ENCODE data around the gene TNRC6B.

The TNRC6B gene

DNA sequence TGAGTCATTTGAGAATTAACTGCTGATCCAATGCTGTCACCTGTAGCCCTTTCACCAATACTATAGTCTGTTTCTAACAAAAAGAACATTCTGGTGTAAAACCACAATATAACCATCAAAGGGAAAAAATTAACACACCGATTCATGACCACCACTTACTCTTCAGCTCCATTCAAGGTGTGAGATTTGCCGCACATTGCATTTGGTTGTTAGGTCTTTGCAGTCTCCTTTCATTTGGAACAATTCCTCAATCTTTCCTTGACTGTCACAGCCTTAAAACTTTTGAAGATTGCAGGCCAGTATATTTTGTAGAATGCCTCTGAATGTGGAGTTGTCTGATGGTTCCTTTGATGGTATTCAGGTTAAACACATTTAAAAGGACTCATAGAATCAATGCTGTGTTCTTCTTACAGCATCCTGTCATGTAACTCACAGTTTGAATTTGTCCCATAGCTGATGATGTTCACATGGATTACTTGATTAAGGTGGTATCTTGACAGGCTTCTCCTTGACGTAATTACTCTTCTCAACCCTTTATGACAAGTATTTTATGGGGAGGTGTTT lies 63.6 kb downstream of the TNRC6B start:
- DNase-seq, result peak; percentile 61

DNA sequence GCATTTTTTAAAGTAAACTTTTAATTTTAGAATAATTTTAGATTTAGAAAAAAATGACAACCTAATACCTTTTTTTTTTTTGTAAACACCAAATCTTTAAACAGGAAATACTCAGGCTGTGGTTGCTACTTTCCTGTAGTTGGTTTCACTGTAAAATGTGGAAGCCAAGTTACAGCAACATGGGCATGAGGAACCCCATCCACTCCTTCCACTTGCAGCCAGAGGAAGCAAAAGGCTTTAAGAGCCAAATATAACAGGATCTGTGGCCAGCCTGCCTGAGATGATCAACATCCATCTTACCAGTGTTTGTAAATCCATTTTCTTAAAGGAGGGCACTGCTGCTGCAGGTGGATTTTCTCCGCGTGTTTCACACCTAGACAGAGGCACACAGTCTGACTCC lies 66.2 kb downstream of the TNRC6B start:
- peak; percentile 49 for DNase-seq

DNA sequence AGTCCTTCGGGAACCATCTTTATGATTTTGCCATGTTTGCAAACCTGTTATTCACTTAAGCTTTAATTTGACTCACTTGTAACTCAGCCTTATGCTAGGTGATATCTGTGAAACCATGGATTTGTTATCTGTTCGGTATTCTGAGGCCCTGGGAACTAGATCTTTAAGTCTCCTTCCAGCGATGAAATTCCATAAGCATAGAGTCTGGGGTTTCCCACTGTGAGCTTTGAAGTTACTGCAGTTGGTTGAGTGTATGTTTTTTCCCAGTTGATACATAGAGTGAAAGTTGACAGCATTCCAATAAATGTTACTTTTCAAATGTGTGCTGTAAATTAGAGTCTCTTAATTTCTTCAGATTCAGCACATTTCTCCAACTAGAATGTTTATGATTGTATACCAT lies 66.9 kb downstream of the TNRC6B start:
- no peak for DNase-seq

DNA sequence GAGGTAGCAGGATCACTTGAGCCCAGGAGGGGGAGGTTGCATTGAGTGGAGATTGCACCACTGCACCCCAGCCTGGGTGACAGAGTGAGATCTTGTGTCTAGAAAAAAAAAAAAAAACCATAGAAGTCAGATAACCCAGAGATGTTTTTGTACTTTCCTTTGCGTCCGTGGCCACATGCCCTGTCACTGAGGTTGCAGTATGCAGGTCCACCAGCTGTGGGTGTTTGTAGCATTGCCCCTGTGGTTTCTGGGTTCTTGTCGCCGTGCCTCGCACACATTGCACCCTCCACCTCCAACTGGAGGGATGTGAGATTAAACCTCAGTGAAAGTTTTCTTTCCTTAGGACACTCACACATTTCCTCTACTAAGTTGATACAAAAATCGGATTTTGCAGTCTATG lies 70.3 kb downstream of the TNRC6B start:
- DNase-seq, result peak; percentile 77

DNA sequence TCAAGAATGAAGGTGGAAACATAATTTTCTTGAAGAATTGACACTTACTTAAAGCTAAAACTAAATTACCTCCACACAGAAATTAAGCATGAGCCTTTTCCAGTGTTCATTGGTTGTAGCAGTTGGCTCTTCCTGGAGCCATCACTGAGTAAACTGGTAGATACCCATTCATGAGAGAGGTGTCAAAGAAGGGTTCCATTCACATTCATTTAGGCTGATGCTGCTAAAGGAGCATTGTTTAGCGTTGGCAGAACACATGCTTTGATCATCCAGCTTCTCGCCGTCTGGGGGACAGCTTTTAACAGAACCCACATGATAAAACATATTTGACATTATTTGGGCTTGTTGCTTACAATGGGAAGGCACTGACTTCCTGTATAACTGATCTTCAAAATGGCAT lies 71.6 kb downstream of the TNRC6B start:
- DNase-seq, result no peak

DNA sequence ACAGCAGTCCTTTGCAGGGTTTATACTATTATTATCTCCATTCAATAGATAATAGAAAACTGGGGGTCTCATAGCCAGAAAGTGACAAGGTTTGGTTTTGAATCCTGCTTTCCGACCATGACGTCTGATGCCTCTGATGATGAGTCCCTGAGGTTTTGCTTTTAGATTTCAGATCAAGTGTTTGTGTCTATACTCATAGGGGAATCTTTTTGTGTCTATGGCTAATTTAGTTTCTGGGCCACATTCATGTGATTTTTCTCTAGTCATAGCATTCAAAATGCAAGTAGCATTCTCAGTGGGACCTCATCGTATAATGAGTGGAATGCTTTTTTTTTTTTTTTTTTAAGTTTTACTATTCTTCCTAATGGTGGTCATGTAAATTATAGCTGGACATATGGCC lies 72.9 kb downstream of the TNRC6B start:
- DNase-seq, result no peak

DNA sequence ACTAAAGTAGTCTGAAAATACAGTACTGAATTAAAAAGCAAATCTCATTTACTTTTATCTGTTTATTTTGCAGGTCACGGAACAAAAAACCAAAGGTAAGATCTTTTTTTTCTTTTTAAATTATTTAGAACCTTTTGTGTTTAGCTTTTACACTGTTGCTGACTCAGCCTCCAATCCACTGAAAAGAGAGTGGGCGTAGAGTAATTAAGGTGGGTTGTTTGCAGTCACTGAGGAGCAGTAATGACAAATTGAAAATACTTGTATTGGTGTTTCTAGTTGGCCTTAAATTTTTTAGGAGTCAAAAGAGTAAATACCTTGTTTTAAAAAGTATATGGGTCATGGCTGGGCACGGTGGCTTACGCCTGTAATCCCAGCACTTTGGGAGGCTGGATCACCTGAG lies 73.4 kb downstream of the TNRC6B start:
- no peak for DNase-seq

DNA sequence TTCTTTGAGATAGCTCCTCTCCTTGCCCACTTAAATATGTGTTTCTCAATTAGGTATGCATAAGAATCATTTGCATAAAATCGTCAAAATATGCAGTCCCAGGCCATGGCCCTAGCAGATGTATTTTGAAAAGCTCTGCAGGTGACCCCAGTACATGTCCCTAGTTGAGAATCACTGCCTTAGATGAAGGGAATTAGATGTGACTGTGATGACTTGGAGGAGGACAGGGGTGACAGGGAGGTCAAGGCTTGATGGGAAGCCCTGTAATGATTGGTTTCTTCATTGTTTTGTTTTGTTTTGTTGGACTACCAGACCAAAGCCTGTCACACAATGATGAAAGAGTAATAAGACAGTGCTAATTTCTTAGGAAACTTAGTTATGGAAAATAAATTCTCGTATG lies 74.4 kb downstream of the TNRC6B start:
- no peak for DNase-seq

DNA sequence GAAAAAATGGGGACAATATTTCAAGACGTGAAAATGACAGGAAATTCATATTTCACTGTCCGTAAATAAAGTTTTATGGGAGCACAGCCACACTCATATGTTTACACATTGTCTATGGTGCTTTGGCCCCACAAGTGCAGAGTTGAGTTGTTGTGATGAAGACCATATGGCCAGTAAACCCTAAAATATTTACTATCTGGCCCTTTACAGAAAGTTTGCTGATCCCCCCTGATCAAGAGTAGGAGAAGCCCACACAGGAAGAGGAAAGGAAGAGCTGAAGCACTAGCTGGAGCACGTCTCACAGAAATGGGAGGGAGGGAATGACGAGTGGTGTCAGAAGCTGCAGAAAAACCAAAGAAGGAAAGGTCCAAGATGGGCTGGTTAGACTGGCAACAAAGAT lies 78.8 kb downstream of the TNRC6B start:
- DNase-seq, result no peak

DNA sequence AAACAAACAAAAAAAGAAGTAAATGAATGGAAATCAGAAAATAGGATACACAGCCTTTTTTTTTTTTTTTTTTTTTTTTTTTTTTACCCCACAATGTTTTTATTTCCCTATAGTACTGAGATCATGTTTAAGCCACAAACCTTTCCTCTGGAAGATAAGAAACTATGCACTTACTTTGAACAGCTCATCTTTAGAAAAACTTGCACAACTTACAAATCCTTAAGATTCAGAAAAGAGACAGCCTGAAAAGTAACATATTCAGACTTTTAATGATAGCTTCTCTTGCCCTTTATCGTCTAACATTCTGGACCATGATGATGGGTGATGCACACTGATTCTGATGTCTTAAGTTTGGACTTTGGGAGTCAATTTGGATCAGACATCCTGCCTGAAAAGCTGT lies 80.3 kb downstream of the TNRC6B start:
- no peak for DNase-seq

DNA sequence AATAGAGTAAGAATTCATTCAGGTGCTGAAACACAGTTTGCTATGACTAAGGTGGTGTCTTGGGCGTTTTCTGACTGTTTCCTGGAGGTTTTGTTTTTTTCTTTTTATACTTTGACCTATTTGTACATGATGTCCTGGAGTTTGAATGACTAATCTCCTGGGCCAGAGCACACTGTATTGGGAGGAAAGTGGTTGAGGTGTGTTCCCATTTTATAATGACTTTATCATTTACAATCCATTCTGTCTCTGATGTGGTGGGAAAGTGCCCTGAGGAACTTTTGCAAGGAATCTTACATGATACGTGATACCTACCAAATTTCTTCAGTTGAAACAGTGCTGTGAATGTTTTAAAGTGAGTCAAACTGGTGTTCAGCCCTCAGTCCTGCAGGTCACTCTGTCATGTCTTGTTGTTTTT lies 80.8 kb downstream of the TNRC6B start:
- peak; percentile 20 for DNase-seq

DNA sequence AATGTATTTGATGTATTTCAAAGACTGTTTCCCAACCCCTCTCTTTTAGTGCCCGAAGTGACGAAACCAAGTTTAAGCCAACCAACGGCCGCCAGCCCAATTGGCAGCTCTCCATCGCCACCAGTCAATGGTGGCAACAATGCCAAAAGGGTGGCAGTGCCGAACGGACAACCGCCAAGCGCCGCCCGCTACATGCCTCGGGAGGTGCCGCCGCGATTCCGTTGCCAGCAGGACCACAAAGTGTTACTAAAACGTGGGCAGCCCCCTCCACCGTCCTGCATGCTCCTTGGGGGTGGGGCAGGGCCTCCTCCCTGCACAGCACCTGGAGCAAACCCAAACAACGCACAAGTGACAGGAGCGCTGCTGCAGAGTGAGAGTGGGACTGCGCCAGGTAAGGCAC lies 84.1 kb downstream of the TNRC6B start:
- no peak for DNase-seq

DNA sequence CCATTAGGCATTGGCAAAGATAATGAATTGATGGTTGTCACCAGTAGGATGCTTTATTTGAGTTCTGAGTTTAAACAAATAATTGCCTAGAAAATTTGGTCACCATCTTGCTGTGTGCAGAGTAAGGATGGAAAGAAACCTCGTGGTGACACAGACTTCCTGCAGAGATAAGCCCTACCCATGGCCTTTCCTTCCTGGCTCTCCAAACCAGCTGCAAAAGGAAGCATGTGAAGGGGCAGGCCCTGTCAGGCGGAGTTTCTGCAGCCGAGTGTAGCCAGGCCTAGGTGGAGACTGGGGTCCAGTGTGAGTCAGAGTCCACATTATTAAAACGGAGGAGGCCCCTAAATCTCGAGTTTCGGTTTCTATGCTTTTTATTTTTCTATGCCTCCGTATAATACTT lies 85.5 kb downstream of the TNRC6B start:
- DNase-seq, result peak; percentile 38

DNA sequence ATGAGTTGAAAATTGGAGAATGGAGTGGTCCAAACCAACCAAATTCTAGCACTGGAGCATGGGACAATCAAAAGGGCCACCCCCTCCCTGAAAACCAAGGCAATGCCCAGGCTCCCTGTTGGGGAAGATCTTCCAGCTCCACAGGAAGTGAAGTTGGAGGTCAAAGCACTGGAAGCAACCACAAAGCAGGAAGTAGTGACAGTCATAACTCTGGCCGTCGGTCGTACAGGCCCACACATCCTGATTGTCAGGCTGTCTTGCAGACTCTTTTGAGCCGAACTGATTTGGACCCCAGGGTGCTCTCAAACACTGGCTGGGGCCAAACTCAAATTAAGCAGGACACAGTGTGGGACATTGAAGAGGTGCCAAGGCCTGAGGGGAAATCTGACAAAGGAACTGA lies 88.1 kb downstream of the TNRC6B start:
- peak; percentile 18 for DNase-seq

DNA sequence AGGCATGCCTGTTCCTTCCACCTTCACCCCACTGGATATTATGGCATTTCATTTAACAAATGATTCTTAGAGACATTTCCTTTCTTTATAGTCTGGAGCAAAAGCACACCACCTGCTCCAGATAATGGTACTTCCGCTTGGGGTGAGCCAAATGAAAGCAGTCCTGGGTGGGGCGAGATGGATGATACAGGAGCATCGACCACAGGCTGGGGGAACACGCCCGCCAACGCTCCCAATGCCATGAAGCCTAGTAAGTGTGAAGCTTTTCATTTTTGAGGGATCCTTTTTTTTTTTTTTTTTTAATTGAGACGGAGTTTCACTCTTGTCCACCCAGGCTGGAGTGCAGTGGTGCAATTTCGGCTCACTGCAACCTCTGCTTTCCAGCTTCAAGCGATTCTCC lies 92.3 kb downstream of the TNRC6B start:
- DNase-seq, result no peak

DNA sequence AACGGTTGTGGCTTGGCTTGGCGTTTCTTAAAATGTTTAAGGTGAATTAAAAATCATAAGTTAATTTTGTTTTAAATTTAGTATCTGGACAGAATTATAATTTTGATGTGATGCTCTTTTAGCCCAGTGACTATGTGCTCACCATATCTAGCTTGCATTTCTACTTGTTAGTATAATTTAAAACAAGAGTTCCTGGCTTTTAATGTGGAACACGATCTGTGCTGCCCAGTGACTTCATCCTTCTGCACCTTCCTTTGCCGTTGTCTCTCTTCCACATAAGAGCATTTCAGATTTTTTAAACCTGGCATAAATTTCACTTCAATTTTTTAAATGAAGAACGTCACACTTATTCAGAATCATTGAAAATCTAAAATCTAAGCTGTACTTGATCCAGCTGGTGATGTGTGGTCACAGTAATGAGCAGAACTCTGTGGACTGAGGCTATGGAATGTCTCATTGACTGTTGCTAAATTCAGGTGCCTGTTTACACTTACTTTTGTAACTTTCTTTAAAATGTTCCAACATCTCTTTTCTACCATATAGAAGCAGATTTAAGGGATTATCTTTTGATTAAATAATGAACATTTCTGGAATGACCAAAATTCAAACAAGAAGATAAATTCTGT lies 93.1 kb downstream of the TNRC6B start:
- no peak for DNase-seq

DNA sequence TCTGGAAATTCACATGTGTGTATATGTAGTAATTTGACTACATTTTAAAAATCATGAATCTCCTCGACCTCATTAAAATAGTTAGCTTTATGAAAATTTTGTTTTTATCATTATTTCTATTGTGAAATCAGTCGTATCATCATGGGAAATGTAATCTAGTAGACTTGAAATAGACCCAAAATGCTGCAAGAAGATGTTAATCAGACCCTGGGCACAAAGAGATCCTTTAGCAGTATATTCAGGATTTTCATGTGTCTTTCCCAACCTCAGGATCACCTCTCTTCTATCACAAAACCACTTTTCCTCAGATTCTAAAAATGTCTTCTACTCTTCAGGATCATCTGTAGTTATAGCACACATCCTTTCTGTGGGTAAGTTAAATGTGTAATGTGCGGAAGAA lies 93.7 kb downstream of the TNRC6B start:
- no peak for DNase-seq

DNA sequence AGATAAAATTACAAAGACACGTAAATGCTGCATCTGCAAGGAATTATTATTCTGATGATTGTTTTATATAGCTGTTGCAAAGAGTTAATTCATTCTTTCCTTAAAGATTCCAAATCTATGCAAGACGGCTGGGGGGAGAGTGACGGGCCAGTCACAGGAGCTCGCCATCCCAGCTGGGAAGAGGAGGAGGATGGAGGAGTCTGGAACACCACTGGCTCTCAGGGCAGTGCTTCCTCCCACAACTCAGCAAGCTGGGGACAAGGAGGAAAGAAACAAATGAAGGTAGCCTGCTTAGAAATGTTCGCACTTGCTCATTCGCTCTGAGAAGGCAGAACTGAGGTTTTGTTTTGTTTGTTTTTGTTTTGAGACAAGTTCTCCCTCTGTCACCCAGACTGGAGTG lies 95.6 kb downstream of the TNRC6B start:
- no peak for DNase-seq

DNA sequence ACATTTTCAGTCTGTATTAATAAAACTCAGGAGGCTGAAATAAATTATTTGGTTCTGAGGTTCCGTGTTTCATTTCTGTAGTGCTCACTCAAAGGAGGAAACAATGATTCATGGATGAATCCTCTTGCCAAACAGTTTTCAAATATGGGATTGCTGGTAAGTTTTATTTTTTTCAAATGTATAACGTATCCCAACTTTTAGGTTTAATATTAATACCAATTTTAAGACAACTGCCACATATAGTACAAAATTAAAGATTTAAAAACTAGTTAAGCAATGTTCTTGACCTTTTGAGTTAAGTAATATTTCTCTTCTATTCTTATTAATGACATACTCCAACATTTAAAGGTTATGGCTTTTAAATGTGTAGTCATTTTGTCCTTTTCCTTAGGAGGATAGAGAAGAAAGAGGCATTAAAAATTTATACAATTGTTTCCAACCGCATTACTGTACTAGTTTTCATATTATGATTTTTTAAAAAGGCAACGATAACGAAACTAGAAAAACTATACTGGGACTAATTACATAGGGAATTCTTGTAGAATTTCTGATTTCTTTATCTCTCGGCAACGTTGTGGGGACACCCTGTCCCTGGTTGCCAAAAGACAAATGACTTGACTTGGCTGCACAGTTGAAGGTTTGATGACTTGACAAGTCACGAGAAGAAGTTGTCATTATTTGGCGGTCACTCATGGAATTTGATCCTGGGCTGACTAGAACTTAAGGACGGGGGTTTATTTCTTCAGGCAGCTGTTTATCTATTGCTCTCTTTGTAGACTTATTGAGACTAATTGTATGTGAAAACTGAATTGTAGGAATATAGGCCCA lies 99.5 kb downstream of the TNRC6B start:
- DNase-seq, result no peak

DNA sequence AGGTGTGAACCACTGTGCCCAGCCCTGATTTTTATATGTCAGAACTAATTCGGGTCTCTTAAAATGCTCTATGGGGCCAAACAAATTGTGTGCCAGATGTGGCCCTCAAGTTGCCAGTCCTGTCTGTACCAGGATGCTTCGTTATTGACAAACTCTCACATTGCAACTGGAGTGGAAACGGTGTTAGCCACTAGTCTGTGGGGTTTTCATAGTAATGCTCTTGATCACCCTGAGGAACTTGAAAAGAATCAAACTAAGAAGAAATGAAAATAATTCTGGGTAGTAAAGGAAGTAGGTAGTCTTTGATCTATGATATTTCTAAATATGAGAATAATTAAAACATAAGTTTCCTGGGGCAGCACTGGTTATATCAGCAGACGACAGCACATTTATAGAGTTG lies 101.3 kb downstream of the TNRC6B start:
- DNase-seq, result peak; percentile 7

DNA sequence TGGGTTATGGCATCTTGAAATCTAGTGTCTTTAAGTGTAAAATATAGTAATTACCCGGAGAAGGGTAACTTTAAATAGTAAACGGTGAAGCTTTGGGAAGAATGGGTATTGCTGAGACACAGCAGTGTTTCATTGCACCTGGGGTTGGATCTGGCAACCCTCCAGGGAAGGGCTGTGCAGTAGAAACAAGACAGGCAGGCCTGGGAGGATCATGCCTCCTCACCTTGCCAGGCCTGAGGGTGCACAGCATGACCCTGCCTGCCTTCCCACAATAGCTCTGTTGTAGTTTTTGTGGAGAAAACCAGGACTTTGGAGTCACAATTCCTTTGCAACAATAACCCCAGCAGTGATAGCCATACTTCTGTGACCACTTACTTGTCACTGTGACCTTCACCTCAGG lies 104.0 kb downstream of the TNRC6B start:
- DNase-seq, result no peak

DNA sequence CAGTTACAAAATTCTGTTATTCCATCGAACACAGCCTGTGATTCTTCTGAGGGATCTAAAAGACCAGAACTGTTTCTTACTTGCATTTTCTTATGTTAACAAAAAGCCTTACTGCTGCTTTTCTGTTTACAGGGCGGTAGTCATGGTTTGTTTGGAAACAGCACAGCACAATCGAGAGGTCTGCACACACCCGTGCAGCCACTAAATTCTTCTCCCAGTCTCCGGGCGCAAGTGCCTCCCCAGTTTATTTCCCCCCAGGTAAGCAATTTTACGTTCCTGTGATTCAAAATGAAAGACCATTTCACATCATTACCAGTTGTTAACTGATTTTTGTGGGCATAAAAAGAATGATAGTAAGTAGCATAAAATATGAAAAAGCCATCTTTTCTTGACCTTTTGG lies 107.8 kb downstream of the TNRC6B start:
- DNase-seq, result peak; percentile 13

DNA sequence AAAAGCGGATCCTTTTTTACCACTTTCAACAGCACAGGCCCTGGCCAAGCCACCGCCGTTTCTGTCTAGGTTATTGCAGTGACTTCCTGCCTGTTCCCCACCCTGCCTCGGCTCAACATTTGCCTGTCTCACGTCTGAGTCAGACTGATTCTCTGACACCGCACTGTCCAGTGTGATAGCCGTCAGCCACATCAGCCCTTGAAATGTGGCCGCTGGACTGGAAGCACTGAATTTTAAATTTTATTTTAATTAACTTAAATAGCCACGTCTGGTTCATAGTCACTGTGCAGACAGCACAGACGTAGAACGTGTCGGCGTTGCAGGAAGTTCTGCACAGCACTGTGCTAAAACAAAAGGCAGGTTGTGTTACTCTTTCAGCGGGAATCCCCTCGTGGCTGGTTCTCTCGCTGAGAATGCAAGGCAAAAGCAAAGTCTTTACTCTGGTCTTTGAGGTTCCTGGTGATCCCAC lies 112.3 kb downstream of the TNRC6B start:
- peak; percentile 77 for DNase-seq

DNA sequence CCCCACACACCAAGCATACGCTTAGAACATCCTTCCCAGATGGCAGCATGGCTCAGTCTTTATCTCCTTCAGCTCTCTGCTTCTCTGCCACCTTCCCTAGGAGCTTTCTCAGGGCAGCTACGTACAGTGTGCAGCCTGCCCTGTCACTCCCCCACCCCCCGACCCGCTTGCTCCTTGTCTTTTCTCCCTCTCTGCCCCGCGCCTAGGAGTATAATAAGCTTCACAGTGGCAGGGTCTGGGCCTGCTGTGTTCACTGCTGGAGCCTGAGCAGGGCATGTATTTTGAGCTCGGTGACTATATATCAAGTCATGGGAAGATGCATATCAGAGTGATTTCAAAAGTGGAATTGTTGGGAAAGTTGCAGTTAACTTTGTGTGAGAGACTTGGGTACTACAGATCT lies 112.8 kb downstream of the TNRC6B start:
- no peak for DNase-seq

Data from CD4-positive, alpha-beta T cell treated with Interleukin-17A for 1 hour (primary cell).